ENCODE results near the gene THAP8. TPM values are rescaled to one million over a fixed set of nuclear protein-coding genes. Genes with fewer than 3 reads are reported as not detected.

Gene THAP8
- total and polyA plus RNA-seq, 10 of the 15 experiments (the other 5 are each of a cell fraction or from before 2014, with no cell fraction given): 0.24 to 4.4 (median 2.6) TPM

GRCh38 chr19:36097036-36097435, 43.0 kb upstream of the THAP8 start (continued):
- TF ChIP-seq PRDM15 (CRISPR knock-in tag; IDR thresholded peaks at IDR 0.05) (no peak), GATAD2B (conservative IDR thresholded peaks at IDR 0.05; ENCODE audit: low read depth) (no peak)

- CTCF ChIA-PET: no interaction called here
- SMC1A ChIA-PET (ENCODE audit: uncharacterized antibody, unreplicated experiment): no interaction called here
- in situ Hi-C loops (cut with MboI) (no loop called here), intact Hi-C loops (cut with micrococcal nuclease; ENCODE audit: unreplicated experiment) (no loop called here)
- DNase-seq (ENCODE audit: low read depth, low spot score): no peak
- ATAC-seq: no peak
- Histone ChIP-seq H3K79me2 (ENCODE audit: control insufficient read depth, insufficient read depth, low read length) (no peaks in the 10 kb centered on the region), H3K4me3 (no peak overlapping the region), H4K20me1 (ENCODE audit: control insufficient read depth, insufficient read depth) (no peaks in the 10 kb centered on the region), H3K9me3 (replicated peaks; ENCODE audit: control insufficient read depth, insufficient read depth, low read length) (no peaks in the 10 kb centered on the region), H3K4me1 (ENCODE audit: control insufficient read depth, insufficient read depth, low read length) (peaks cover 13% of the 10 kb centered on the region), H3K36me3 (ENCODE audit: control insufficient read depth in 2 of 2, insufficient read depth in 2 of 2, low read length in 1 of 2) (peaks cover 0 to 28% of the 10 kb centered on the region in 2 experiments), H3K4me2 (ENCODE audit: control insufficient read depth, insufficient read depth) (no peak overlapping the region), H3K27ac (ENCODE audit: control insufficient read depth, insufficient read depth) (no peak overlapping the region), H3K27me3 (replicated peaks in 1 of 2; ENCODE audit: control insufficient read depth in 2 of 2, insufficient read depth in 2 of 2, low read length in 1 of 2) (no peaks in the 10 kb centered on the region), H2AFZ (ENCODE audit: control insufficient read depth, low read depth, low read length) (no peak overlapping the region; the same call in 1 of the 2 replicates), H3K9ac (ENCODE audit: control insufficient read depth, insufficient read depth, low read length) (no peak overlapping the region)
- POLR2A ChIA-PET: no interaction called here
- peak; percentile 47 for FAIRE-seq
- RAD21 ChIA-PET (ENCODE audit: unreplicated experiment): no interaction called here
- no TSS peak for BruUV-seq (replicated peaks)
- 65% methylated on average over 6 of the region's 6 CpGs for WGBS (ENCODE audit: insufficient coverage, insufficient replicate concordance, low lambda C conversion rate, missing lambda C conversion rate)
- TF ChIP-seq TCF3 (IDR thresholded peaks at IDR 0.05; ENCODE audit: borderline replicate concordance, insufficient read depth, low read depth, low read length) (no peak), CBX3 (IDR thresholded peaks at IDR 0.05; ENCODE audit: borderline replicate concordance, low read depth) (no peak), RBBP5 (conservative IDR thresholded peaks at IDR 0.05) (no peak), ZNF384 (IDR thresholded peaks at IDR 0.05; ENCODE audit: borderline replicate concordance, low read depth, low read length) (no peak), RAD21 (IDR thresholded peaks at IDR 0.05; ENCODE audit: insufficient read depth, low read depth, low read length) (no peak), SUZ12 (IDR thresholded peaks at IDR 0.05; ENCODE audit: unreplicated experiment) (no peak), SMAD1 (IDR thresholded peaks at IDR 0.05; ENCODE audit: low read depth, partially characterized antibody) (no peak), BHLHE40 (IDR thresholded peaks at IDR 0.05; ENCODE audit: borderline replicate concordance in 1 of 2, low read depth in 2 of 2, low read length in 1 of 2) (no peak), ESRRA (IDR thresholded peaks at IDR 0.05; ENCODE audit: low read length) (no peak), ZBTB4 (CRISPR knock-in tag; IDR thresholded peaks at IDR 0.05) (no peak), CEBPB (IDR thresholded peaks at IDR 0.05; ENCODE audit: borderline replicate concordance in 1 of 2, low read depth in 2 of 2, low read length in 2 of 2) (no peak), WRNIP1 (IDR thresholded peaks at IDR 0.05; ENCODE audit: borderline replicate concordance, low read depth, low read length) (no peak), IRF5 (IDR thresholded peaks at IDR 0.05; ENCODE audit: borderline replicate concordance) (no peak)
Observed at GRCh38 chr19:36093687-36094086, 39.6 kb upstream of the THAP8 start.
